ENCODE data around the gene ADORA1.

Gene ADORA1

GRCh38 chr1:203133970-203134725 lies 6.6 kb downstream of the ADORA1 start:
- TF ChIP-seq POLR2A (IDR thresholded peaks at IDR 0.05; ENCODE audit: low read length): no peak
- no peak for TF ChIP-seq GATA1 (IDR thresholded peaks at IDR 0.05; ENCODE audit: low read depth, low read length)
- DNase-seq: no peak

GRCh38 chr1:203135636-203136305 lies 8.2 kb downstream of the ADORA1 start:
- no peak for DNase-seq
- TF ChIP-seq POLR2A (IDR thresholded peaks at IDR 0.05; ENCODE audit: low read length): no peak
- no peak for TF ChIP-seq GATA1 (IDR thresholded peaks at IDR 0.05; ENCODE audit: low read depth, low read length)

- DNase-seq: no peak
- TF ChIP-seq POLR2A (IDR thresholded peaks at IDR 0.05; ENCODE audit: low read length): no peak
- TF ChIP-seq GATA1 (IDR thresholded peaks at IDR 0.05; ENCODE audit: low read depth, low read length): no peak
Observed at GRCh38 chr1:203136409-203137042, 9.0 kb downstream of the ADORA1 start.

- no peak for DNase-seq
Observed at GRCh38 chr1:203137324-203137723, 9.8 kb downstream of the ADORA1 start.

GRCh38 chr1:203138066-203138465 lies 10.5 kb downstream of the ADORA1 start:
- TF ChIP-seq POLR2A (IDR thresholded peaks at IDR 0.05; ENCODE audit: low read length) (no peak), GATA1 (IDR thresholded peaks at IDR 0.05; ENCODE audit: low read depth, low read length) (no peak)
- DNase-seq: no peak

More at GRCh38 chr1:203137324-203137723, 9.8 kb downstream of the ADORA1 start:
- no peak for TF ChIP-seq GATA1 (IDR thresholded peaks at IDR 0.05; ENCODE audit: low read depth, low read length)
- TF ChIP-seq POLR2A (IDR thresholded peaks at IDR 0.05; ENCODE audit: low read length): no peak

GRCh38 chr1:203139976-203140475 lies 12.5 kb downstream of the ADORA1 start:
- no peak for TF ChIP-seq POLR2A (IDR thresholded peaks at IDR 0.05; ENCODE audit: low read length)
- TF ChIP-seq GATA1 (IDR thresholded peaks at IDR 0.05; ENCODE audit: low read depth, low read length): no peak
- no peak for DNase-seq

- TF ChIP-seq POLR2A (IDR thresholded peaks at IDR 0.05; ENCODE audit: low read length): no peak
- TF ChIP-seq GATA1 (IDR thresholded peaks at IDR 0.05; ENCODE audit: low read depth, low read length): no peak
- no peak for DNase-seq
Observed at GRCh38 chr1:203140743-203141520, 13.4 kb downstream of the ADORA1 start.

- DNase-seq: no peak
- TF ChIP-seq GATA1 (IDR thresholded peaks at IDR 0.05; ENCODE audit: low read depth, low read length) (no peak), POLR2A (IDR thresholded peaks at IDR 0.05; ENCODE audit: low read length) (no peak)
Observed at GRCh38 chr1:203142124-203142523, 14.6 kb downstream of the ADORA1 start.

- no peak for DNase-seq
- TF ChIP-seq GATA1 (IDR thresholded peaks at IDR 0.05; ENCODE audit: low read depth, low read length) (no peak), POLR2A (IDR thresholded peaks at IDR 0.05; ENCODE audit: low read length) (no peak)
Observed at GRCh38 chr1:203142684-203143408, 15.3 kb downstream of the ADORA1 start.

- TF ChIP-seq GATA1 (IDR thresholded peaks at IDR 0.05; ENCODE audit: low read depth, low read length) (no peak), POLR2A (IDR thresholded peaks at IDR 0.05; ENCODE audit: low read length) (no peak)
- DNase-seq: no peak
Observed at GRCh38 chr1:203143641-203144040, 16.1 kb downstream of the ADORA1 start.

GRCh38 chr1:203144661-203145060 lies 17.1 kb downstream of the ADORA1 start:
- DNase-seq: no peak
- TF ChIP-seq GATA1 (IDR thresholded peaks at IDR 0.05; ENCODE audit: low read depth, low read length) (no peak), POLR2A (IDR thresholded peaks at IDR 0.05; ENCODE audit: low read length) (no peak)

GRCh38 chr1:203145321-203146041 lies 18.0 kb downstream of the ADORA1 start:
- no peak for DNase-seq
- no peak for TF ChIP-seq GATA1 (IDR thresholded peaks at IDR 0.05; ENCODE audit: low read depth, low read length)
- TF ChIP-seq POLR2A (IDR thresholded peaks at IDR 0.05; ENCODE audit: low read length): no peak
